MM.1S (cell line): Measurements from ENCODE around the gene EBPL.

Experiments
- EZH2 ChIP-seq: fragments of 300-600 bp; sonication (generic); optimal IDR thresholded peaks from 2 replicates; pipeline ENCODE3; 2017; ENCODE audit warnings: low read depth, mild to moderate bottlenecking, antibody characterized with exemption, low read length, mixed read lengths
- TF ChIP-seq, protein P1 (sequence below): fragments of 300-600 bp; sonication (generic); IDR thresholded peaks from 2 replicates; pipeline ENCODE4 v1.5.1; 2016; ENCODE audit warnings: antibody characterized with exemption, low read length, mixed read lengths

GRCh38 chr13:49649963-49650312 lies 41.3 kb downstream of the EBPL start:
- TF ChIP-seq, protein P1, sequence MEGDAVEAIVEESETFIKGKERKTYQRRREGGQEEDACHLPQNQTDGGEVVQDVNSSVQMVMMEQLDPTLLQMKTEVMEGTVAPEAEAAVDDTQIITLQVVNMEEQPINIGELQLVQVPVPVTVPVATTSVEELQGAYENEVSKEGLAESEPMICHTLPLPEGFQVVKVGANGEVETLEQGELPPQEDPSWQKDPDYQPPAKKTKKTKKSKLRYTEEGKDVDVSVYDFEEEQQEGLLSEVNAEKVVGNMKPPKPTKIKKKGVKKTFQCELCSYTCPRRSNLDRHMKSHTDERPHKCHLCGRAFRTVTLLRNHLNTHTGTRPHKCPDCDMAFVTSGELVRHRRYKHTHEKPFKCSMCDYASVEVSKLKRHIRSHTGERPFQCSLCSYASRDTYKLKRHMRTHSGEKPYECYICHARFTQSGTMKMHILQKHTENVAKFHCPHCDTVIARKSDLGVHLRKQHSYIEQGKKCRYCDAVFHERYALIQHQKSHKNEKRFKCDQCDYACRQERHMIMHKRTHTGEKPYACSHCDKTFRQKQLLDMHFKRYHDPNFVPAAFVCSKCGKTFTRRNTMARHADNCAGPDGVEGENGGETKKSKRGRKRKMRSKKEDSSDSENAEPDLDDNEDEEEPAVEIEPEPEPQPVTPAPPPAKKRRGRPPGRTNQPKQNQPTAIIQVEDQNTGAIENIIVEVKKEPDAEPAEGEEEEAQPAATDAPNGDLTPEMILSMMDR, result no peak
- no peak for TF ChIP-seq EZH2
